Measurements from ENCODE around the gene RPL28. TPM values are rescaled to one million over a fixed set of nuclear protein-coding genes. Genes with fewer than 3 reads are reported as not detected.
"Not testable (repeated sequence)": the region's sequence is repeated elsewhere in the genome, so short reads cannot be mapped to it uniquely, and the experiment has no call there.

RPL28 gene
- total RNA-seq, 3 donors from 2014 or later: 942 to 1,365 (median 1,241) TPM

GRCh38 chr19:55398200-55398925 is 12.6 kb downstream of the RPL28 start:
- intact Hi-C loops (cut with DNase I, micrococcal nuclease): no loop called here
- ATAC-seq (no peak), DNase-seq (no peak)
- TF ChIP-seq CTCF (IDR thresholded peaks at IDR 0.05): no peak
- Histone ChIP-seq H3K4me1 (ENCODE audit: low read depth) (no peaks in the 10 kb centered on the region), H3K4me3 (no peak overlapping the region), H3K36me3 (ENCODE audit: low read depth) (no peaks in the 10 kb centered on the region), H3K9me3 (no peaks in the 10 kb centered on the region)

- H3K4me3 ChIP-seq: no peak overlapping the region
- no peaks in the 10 kb centered on the region for H3K9me3 ChIP-seq
- no peak for TF ChIP-seq CTCF (IDR thresholded peaks at IDR 0.05)
- ATAC-seq (no peak), DNase-seq (no peak)
- intact Hi-C loops (cut with DNase I, micrococcal nuclease): no loop called here
- no peaks in the 10 kb centered on the region for H3K36me3 ChIP-seq (ENCODE audit: low read depth)
- no peaks in the 10 kb centered on the region for H3K4me1 ChIP-seq (ENCODE audit: low read depth)
Measured at GRCh38 chr19:55400281-55401087, 14.8 kb downstream of the RPL28 start.

- H3K36me3 ChIP-seq (ENCODE audit: low read depth); H3K4me1 ChIP-seq (ENCODE audit: low read depth); ATAC-seq; H3K4me3 ChIP-seq; H3K9me3 ChIP-seq; DNase-seq; intact Hi-C loops (cut with DNase I, micrococcal nuclease): not testable (repeated sequence)
Measured at GRCh38 chr19:55401390-55401789, 15.7 kb downstream of the RPL28 start.

- ATAC-seq: no peak
- Histone ChIP-seq H3K36me3 (ENCODE audit: low read depth) (no peaks in the 10 kb centered on the region), H3K4me3 (no peak overlapping the region), H3K9me3 (no peaks in the 10 kb centered on the region), H3K4me1 (ENCODE audit: low read depth) (peaks cover 10% of the 10 kb centered on the region)
- intact Hi-C loops (cut with DNase I, micrococcal nuclease): no loop called here
- no peak for DNase-seq
- TF ChIP-seq CTCF (IDR thresholded peaks at IDR 0.05): no peak
Measured at GRCh38 chr19:55402509-55402908, 16.8 kb downstream of the RPL28 start.

GRCh38 chr19:55405638-55406037 is 19.9 kb downstream of the RPL28 start:
- intact Hi-C loops (cut with DNase I, micrococcal nuclease): no loop called here
- no peak overlapping the region for H3K4me3 ChIP-seq
- peaks cover 12% of the 10 kb centered on the region for H3K4me1 ChIP-seq (ENCODE audit: low read depth)
- no peaks in the 10 kb centered on the region for H3K9me3 ChIP-seq
- DNase-seq (no peak), ATAC-seq (no peak)
- H3K36me3 ChIP-seq (ENCODE audit: low read depth): peaks cover 5% of the 10 kb centered on the region
- no peak for TF ChIP-seq CTCF (IDR thresholded peaks at IDR 0.05)
